Stomach (tissue), 9 donors: ENCODE data around the gene ZBTB39. TPM values are rescaled to one million over a fixed set of nuclear protein-coding genes. Genes with fewer than 3 reads are reported as not detected.

Source experiments
- DNase-seq, 2 donors: peaks; one replicate each; pipeline versions ENCODE4 v3.0.0 to v3.0.0-alpha.2; 2013 to 2019
- H3K27ac ChIP-seq, 5 donors: fragments of 200-600 bp in 4 of 5; sonication (generic) in 4 of 5; one replicate each; pipeline ENCODE4 v1.5.1; 2013 to 2019; ENCODE audit warnings: mild to moderate bottlenecking in 1 of 5, moderate library complexity in 1 of 5
- H3K27me3 ChIP-seq, 3 donors: fragments of 200-600 bp; sonication (generic); one replicate each; pipeline ENCODE4 v1.5.1; 2017 to 2019; ENCODE audit warnings: mixed run types in 1 of 3
- H3K36me3 ChIP-seq, 4 donors: fragments of 200-600 bp; sonication (generic); 1 replicate in 3 of 4; 2 replicates in 1 of 4; pipeline ENCODE4 v1.5.1; 2016 to 2019
- H3K4me1 ChIP-seq, 4 donors: fragments of 200-600 bp; sonication (generic); one replicate each; pipeline ENCODE4 v1.5.1; 2016 to 2019
- H3K4me3 ChIP-seq, 4 donors: fragments of 200-600 bp; sonication (generic) in 3 of 4; one replicate each; pipeline ENCODE4 v1.5.1; 2016 to 2019; ENCODE audit warnings: mild to moderate bottlenecking in 1 of 4
- H3K9me3 ChIP-seq, 4 donors: fragments of 200-600 bp; sonication (generic); one replicate each; pipeline ENCODE4 v1.5.1; 2016 to 2019
- CTCF ChIP-seq, 7 experiments: fragments of 450-650 bp in 4 of 7; fragments of 200-600 bp in 3 of 7; sonication (generic) in 3 of 7; IDR thresholded peaks; one replicate each; pipeline ENCODE4 v1.5.1; 2016 to 2019; ENCODE audit warnings: antibody characterized with exemption in 7 of 7, control low read depth in 2 of 7, mild to moderate bottlenecking in 1 of 7
- EP300 ChIP-seq: sonication (generic); formaldehyde crosslinking; IDR thresholded peaks from one replicate; pipeline ENCODE4 v1.6.1; 2017; ENCODE audit warnings: antibody characterized with exemption
- POLR2A ChIP-seq, 4 donors: fragments of 450-650 bp; IDR thresholded peaks; one replicate each; pipeline ENCODE4 v1.6.1; 2016; ENCODE audit warnings: antibody characterized with exemption in 4 of 4, control low read depth in 2 of 4, mild to moderate bottlenecking in 1 of 4, moderate library complexity in 1 of 4
- POLR2AphosphoS5 ChIP-seq, 3 donors: sonication (generic); formaldehyde crosslinking; IDR thresholded peaks; one replicate each; pipeline ENCODE4 v1.6.1; 2016; ENCODE audit warnings: antibody characterized with exemption in 3 of 3
- WGBS, 5 donors: extraction: QIAGEN DNeasy Blood & Tissue Kit in 3 of 5; methylation state at CpG; one replicate each; pipeline versions ENCODE4 v1.1.5 to v1.1.7; 2013 to 2018; 5-methylcytosine and 5-hydroxymethylcytosine counted together
- intact Hi-C: fragments of 100-400 bp; cut with DNase I; formaldehyde crosslinking; loops from one replicate; pipeline ENCODE4 v1.15.1; 2023; ENCODE audit warnings: low total_unique reads
- polyA plus RNA-seq, 3 donors: library from polyadenylated mRNA; stranded (reverse); fragments of 200-250 nt; gene quantifications; one replicate each; pipeline ENCODE4 v1.2.3, GENCODE V29; 2013
- total RNA-seq, 5 donors: library from RNA; depleted of rRNA; stranded (reverse); fragments of >200 nt; gene quantifications; one replicate each; pipeline versions ENCODE4 v1.1.0 to v1.2.3, GENCODE V29; 2014 to 2016
- donor health status: healthy with polysubstance abuse.
- donor health status: Bipolar disorder and iron deficiency.
- donor health status: healthy.

Gene ZBTB39
- total and polyA plus RNA-seq, 8 donors, result 1.2 to 7.6 (median 4.0) TPM

- no peak overlapping the region for H3K4me3 ChIP-seq
- H3K27ac ChIP-seq, result no peak overlapping the region
- H3K36me3 ChIP-seq, result no peaks in the 10 kb centered on the region
- TF ChIP-seq POLR2AphosphoS5 (IDR thresholded peaks at IDR 0.05), result no peak
- TF ChIP-seq EP300, result no peak
- no peak for TF ChIP-seq CTCF (IDR thresholded peaks at IDR 0.05)
- TF ChIP-seq POLR2A (IDR thresholded peaks at IDR 0.05), result no peak
- no peaks in the 10 kb centered on the region for H3K4me1 ChIP-seq
- DNase-seq, result no peak
- H3K27me3 ChIP-seq, result no peaks in the 10 kb centered on the region
- 91 to 100% (median 97%) methylated on average over 2 of the region's 2 CpGs for WGBS, 5 donors
- intact Hi-C loops, result no loop called here
- no peaks in the 10 kb centered on the region for H3K9me3 ChIP-seq
These were observed 57.5 kb downstream of the ZBTB39 start for GRCh38 chr12:56948881-56949280.

Other genes starting within 250 kb of the ZBTB39 start
- 1 to 10 TPM in 4 of 5 donors, not detected in 1; 4.4 to 8.0 (median 6.2) TPM for gene HSD17B6, start 243.2 kb downstream of the ZBTB39 start, total RNA-seq
- 10 to 100 TPM in 1 of 3 donors, 1 to 10 TPM in 2; 4.9 to 11.3 (median 5.4) TPM for gene HSD17B6, start 243.2 kb downstream of the ZBTB39 start, polyA plus RNA-seq
- gene SDR9C7, start 72.1 kb downstream of the ZBTB39 start, total RNA-seq, result not detected
- gene SDR9C7, start 72.1 kb downstream of the ZBTB39 start, polyA plus RNA-seq, result under 1 TPM in 1 of 3 donors, not detected in 2; 0.50 TPM
- 1 to 10 TPM in 1 of 5 donors, under 1 TPM in 1, not detected in 3; 0.37 to 1.0 TPM for gene RDH16, start 48.9 kb downstream of the ZBTB39 start, total RNA-seq
- under 1 TPM in 1 of 3 donors, not detected in 2; 0.68 TPM for gene RDH16, start 48.9 kb downstream of the ZBTB39 start, polyA plus RNA-seq
- gene TAC3, start 10.0 kb upstream of the ZBTB39 start, total RNA-seq, result 10 to 100 TPM in 1 of 5 donors, 1 to 10 TPM in 2, not detected in 2; 2.0 to 19.8 (median 7.6) TPM
- gene TAC3, start 10.0 kb upstream of the ZBTB39 start, polyA plus RNA-seq, result under 1 TPM in 2 of 3 donors, not detected in 1; 0.62 to 0.75 TPM
- 10 to 100 TPM in 4 of 5 donors, 1 to 10 TPM in 1; 2.7 to 97.3 (median 19.3) TPM for gene MYO1A, start 43.6 kb upstream of the ZBTB39 start, total RNA-seq
- 10 to 100 TPM in 1 of 3 donors, 1 to 10 TPM in 1, under 1 TPM in 1; 0.70 to 16.2 (median 1.2) TPM for gene MYO1A, start 43.6 kb upstream of the ZBTB39 start, polyA plus RNA-seq
- 10 to 100 TPM in 1 of 5 donors, 1 to 10 TPM in 4; 1.2 to 16.7 (median 2.7) TPM for gene NEMP1, start 72.2 kb upstream of the ZBTB39 start, total RNA-seq
- gene NEMP1, start 72.2 kb upstream of the ZBTB39 start, polyA plus RNA-seq, result 1 to 10 TPM; 1.1 to 3.8 (median 2.2) TPM
- 10 to 100 TPM in 2 of 5 donors, 1 to 10 TPM in 2, not detected in 1; 1.7 to 12.1 (median 8.3) TPM for gene NAB2, start 82.6 kb upstream of the ZBTB39 start, total RNA-seq
- 10 to 100 TPM; 14.1 to 16.6 (median 16.3) TPM for gene NAB2, start 82.6 kb upstream of the ZBTB39 start, polyA plus RNA-seq
- 100 to 1,000 TPM in 4 of 5 donors, 10 to 100 TPM in 1; 81.9 to 343 (median 209) TPM for gene STAT6, start 104.8 kb upstream of the ZBTB39 start, total RNA-seq
- 100 to 1,000 TPM; 138 to 477 (median 147) TPM for gene STAT6, start 104.8 kb upstream of the ZBTB39 start, polyA plus RNA-seq
- 100 to 1,000 TPM in 4 of 5 donors, 10 to 100 TPM in 1; 97.8 to 510 (median 129) TPM for gene LRP1, start 121.9 kb upstream of the ZBTB39 start, total RNA-seq
- gene LRP1, start 121.9 kb upstream of the ZBTB39 start, polyA plus RNA-seq, result 10 to 100 TPM; 13.5 to 25.9 (median 13.6) TPM
- gene LRP1-AS, start 141.1 kb upstream of the ZBTB39 start, total RNA-seq, result not detected
- gene LRP1-AS, start 141.1 kb upstream of the ZBTB39 start, polyA plus RNA-seq, result not detected
- under 1 TPM in 1 of 5 donors, not detected in 4; 0.18 TPM for gene NXPH4, start 210.2 kb upstream of the ZBTB39 start, total RNA-seq
- gene NXPH4, start 210.2 kb upstream of the ZBTB39 start, polyA plus RNA-seq, result under 1 TPM in 2 of 3 donors, not detected in 1; 0.30 to 0.44 TPM
- gene SHMT2, start 223.2 kb upstream of the ZBTB39 start, total RNA-seq, result 10 to 100 TPM; 26.1 to 93.7 (median 77.8) TPM
- 10 to 100 TPM; 54.6 to 59.0 (median 57.1) TPM for gene SHMT2, start 223.2 kb upstream of the ZBTB39 start, polyA plus RNA-seq
- gene STAC3, start 244.6 kb upstream of the ZBTB39 start, total RNA-seq, result 1 to 10 TPM in 2 of 5 donors, under 1 TPM in 2, not detected in 1; 0.55 to 5.1 (median 1.6) TPM
- 1 to 10 TPM; 1.3 to 3.8 (median 3.5) TPM for gene STAC3, start 244.6 kb upstream of the ZBTB39 start, polyA plus RNA-seq